D721Med (cell line): ENCODE data around the gene PGAP2.
"Not testable (repeated sequence)": the region's sequence is repeated elsewhere in the genome, so short reads cannot be mapped to it uniquely, and the experiment has no call there.

ENCODE experiments used
- DNase-seq: peaks from one replicate; pipeline ENCODE4 v3.0.0; 2011; ENCODE audit warnings: low spot score; ENCODE audit not compliant: insufficient read length
- FAIRE-seq: peaks from 2 replicates; lab custom pipeline; 2011; peaks lifted over from hg19 to GRCh38; lab: Jason Lieb, UNC
- TF ChIP-seq, protein P1 (sequence below): IDR thresholded peaks from 2 replicates; pipeline ENCODE4 v1.5.1; 2012; ENCODE audit warnings: mild to moderate bottlenecking, control low read depth; ENCODE audit not compliant: insufficient read depth; ENCODE audit errors: missing control alignments

The PGAP2 gene

DNA sequence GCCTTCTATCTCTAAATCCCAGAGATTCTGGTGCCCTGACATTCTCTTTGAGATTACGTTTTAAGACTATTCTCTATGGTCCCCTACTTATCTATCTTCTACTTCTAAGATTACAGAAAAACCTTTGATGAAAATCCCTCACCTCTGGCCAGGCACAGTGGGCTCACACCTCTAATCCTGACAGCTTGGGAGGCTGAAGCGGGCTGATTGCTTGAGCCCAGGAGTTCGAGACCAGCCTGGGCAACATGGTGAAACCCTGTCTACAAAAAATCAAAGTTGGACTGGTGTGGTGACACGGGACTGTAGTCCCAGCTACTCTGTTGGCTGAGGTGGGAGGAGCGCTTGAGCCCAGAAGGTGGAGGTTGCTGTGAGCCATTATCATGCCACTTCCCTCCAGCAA is 25.4 kb upstream of the PGAP2 start:
- TF ChIP-seq, protein P1, sequence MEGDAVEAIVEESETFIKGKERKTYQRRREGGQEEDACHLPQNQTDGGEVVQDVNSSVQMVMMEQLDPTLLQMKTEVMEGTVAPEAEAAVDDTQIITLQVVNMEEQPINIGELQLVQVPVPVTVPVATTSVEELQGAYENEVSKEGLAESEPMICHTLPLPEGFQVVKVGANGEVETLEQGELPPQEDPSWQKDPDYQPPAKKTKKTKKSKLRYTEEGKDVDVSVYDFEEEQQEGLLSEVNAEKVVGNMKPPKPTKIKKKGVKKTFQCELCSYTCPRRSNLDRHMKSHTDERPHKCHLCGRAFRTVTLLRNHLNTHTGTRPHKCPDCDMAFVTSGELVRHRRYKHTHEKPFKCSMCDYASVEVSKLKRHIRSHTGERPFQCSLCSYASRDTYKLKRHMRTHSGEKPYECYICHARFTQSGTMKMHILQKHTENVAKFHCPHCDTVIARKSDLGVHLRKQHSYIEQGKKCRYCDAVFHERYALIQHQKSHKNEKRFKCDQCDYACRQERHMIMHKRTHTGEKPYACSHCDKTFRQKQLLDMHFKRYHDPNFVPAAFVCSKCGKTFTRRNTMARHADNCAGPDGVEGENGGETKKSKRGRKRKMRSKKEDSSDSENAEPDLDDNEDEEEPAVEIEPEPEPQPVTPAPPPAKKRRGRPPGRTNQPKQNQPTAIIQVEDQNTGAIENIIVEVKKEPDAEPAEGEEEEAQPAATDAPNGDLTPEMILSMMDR: no peak
- no peak for FAIRE-seq
- DNase-seq: no peak

DNA sequence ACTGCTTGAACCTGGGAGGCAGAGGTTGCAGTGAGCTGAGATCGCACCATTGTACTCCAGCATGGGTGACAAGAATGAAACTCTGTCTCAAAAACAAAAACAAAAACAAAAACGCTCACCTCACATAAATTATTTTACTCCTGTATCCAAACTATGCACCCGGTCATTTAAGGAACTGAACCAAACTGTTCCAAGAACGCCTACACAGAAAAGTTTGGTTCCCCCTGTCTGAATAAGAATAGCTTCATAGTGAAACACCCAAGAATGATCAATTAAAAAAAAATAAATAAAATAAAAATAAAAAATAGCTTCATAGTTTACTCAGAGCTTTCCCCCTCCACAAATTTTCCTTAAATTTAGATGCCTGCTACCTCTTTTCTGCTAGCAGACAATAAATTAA is 24.7 kb upstream of the PGAP2 start:
- TF ChIP-seq, protein P1: no peak
- FAIRE-seq (no peak), DNase-seq (no peak)

DNA sequence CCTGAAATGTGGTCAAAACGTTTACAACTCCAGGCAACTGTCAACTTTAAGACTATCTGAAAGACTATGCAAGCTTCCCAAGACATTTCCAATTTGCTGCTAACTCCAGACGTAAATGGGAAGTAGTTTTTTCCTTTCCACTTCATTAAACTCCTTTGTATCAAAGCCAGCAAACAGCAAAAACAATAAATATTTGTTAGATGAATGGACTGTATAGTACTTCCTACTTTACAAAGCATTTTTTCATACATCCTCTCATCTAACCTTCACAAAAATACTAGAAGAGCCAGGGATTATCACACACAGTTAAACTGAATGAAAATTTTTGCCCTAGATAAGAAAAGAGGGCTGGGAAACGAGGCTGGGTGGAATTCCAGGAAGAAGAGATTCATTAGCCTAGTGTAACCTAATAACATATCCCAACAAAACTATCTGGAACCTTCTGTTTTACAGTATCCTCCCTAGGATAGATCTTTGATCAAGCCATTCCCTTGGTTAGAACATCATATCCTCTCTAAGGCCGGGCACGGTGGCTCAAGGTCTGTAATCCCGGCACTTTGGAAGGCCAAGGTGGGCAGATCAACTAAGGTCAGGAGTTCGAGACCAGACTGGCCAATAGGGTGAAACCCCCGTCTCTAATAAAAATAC is 21.5 kb upstream of the PGAP2 start:
- FAIRE-seq (no peak), DNase-seq (no peak)
- TF ChIP-seq, protein P1: no peak

DNA sequence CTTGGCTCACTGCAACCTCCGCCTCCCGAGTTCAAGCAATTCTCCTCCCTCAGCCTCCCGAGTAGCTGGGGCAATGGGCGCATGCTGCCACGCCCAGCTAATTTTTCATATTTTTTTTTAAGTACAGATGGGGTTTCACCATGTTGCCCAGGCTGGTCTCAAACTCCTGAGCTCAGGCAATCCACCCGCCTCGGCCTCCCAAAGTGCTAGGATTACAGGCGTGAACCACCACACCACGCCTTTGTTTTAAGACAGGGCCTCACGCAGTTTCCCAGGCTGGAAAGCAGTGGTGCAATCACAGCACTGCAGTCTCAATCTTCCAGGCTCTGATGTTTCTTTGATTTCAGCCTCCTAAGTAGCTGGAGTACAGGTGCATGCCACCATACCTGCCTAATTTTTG is 14.0 kb upstream of the PGAP2 start:
- not testable (repeated sequence) for DNase-seq, FAIRE-seq

DNA sequence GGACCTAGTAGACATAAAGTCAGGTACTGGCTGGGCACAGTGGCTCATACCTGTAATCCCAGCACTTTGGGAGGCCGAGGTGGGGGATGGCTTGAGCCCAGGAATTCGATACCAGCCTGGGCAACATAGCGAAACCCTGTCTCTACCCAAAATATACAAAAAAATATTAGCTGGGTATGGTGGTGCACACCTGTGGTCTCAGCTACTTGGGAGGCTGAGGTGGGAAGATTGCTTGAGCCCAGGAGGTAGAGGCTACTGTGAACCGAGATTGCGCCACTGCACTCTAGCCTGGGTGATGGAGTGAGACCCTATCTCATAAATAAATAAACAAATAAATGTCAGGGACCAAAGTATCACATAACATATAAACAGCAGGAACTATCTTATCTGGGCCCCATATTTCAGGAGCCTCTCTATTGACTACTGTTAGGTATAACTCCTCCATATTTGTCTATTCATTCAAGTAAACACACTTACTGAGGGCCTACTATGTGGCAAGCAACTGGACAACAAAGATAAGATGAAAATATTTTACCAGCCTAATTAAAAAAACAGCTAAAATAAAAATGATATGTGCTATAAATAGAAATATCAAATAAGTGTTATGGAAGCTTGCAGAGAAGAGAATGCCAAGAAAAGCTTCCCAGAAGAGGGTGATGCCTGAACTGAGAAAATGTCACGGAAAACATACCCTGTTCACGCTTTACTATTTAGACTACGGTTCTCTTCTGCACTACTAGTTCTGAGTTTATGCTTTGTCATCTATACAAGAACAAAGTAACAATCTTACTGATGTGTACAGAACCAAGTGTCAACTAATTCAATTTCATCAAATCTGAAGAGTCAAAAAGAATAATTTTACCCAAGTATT is 13.0 kb upstream of the PGAP2 start:
- FAIRE-seq: no peak
- TF ChIP-seq, protein P1: no peak
- DNase-seq: no peak

DNA sequence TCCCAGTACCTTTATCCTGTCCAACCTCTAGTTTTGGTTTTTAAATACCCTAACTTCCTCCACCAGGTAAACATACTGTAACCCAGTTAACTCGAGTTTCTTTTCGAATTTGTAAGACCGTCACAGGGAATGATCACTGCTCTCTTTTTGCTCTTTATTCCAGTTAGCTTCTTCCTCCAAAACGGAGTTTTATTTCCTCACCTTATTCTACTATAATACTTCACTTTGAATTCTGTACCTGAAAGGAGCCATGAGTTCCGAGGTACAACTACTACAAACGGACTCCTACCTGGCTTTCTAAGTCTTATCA is 12.4 kb upstream of the PGAP2 start:
- FAIRE-seq: no peak
- TF ChIP-seq, protein P1: no peak
- DNase-seq: no peak

DNA sequence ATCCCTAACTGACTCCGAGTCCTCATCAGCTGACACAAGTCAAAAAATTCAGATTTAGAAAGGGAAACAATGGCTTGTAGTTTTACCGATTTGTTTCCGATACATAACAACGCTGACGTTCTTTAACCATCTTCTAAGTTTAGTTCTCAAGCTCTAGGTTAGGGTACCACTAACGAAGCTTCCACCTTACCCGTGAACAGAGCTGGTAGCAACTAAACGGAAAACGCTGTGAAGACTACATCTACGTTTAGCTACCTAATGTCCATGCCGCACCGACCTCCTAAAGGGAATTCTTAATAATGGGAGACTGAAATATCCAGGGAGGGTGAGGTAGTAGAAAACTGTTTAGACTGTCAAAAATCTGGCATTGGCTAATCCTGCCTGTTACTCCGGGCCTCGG is 12.0 kb upstream of the PGAP2 start:
- no peak for DNase-seq
- TF ChIP-seq, protein P1: no peak
- no peak for FAIRE-seq
